ENCODE data around the gene TXK. TPM values are rescaled to one million over a fixed set of nuclear protein-coding genes. Genes with fewer than 3 reads are reported as not detected.

Gene TXK
- total RNA-seq, 1 donor from 2014 or later: 0.50 TPM

GRCh38 chr4:48137846-48138245 lies 3.8 kb upstream of the TXK start:
- H3K36me3 Mint-ChIP-seq (ENCODE audit: low read depth, unreplicated experiment): peaks cover 5% of the 10 kb centered on the region
- Histone ChIP-seq H3K9ac (ENCODE audit: low read length) (no peak overlapping the region), H3K36me3 (ENCODE audit: insufficient read depth, low read length) (no peaks in the 10 kb centered on the region), H3K27me3 (ENCODE audit: insufficient read depth, low read length) (no peaks in the 10 kb centered on the region), H3K79me2 (ENCODE audit: insufficient read depth, low read length) (no peaks in the 10 kb centered on the region), H3K4me3 (ENCODE audit: insufficient read depth, low read depth, low read length) (no peak overlapping the region), H3K4me2 (ENCODE audit: low read length) (no peak overlapping the region), H3K9me3 (ENCODE audit: insufficient read depth, low read depth, low read length) (no peaks in the 10 kb centered on the region), H2AFZ (ENCODE audit: low read depth, low read length) (no peak overlapping the region), H3K4me1 (ENCODE audit: insufficient read depth, low read length) (no peaks in the 10 kb centered on the region), H3K27ac (ENCODE audit: low read depth, low read length) (no peak overlapping the region), H4K20me1 (ENCODE audit: insufficient read depth, low read length) (no peaks in the 10 kb centered on the region)
- H3K27me3 Mint-ChIP-seq (ENCODE audit: low read depth, unreplicated experiment): no peaks in the 10 kb centered on the region
- no peaks in the 10 kb centered on the region for H3K9me3 Mint-ChIP-seq (ENCODE audit: unreplicated experiment)
- TF ChIP-seq CTCF (IDR thresholded peaks at IDR 0.05; ENCODE audit: insufficient read depth, low read depth, low read length) (no peak), EZH2 (IDR thresholded peaks at IDR 0.05; ENCODE audit: insufficient read depth, low read length) (no peak)
- H3K4me1 Mint-ChIP-seq (ENCODE audit: low read depth, unreplicated experiment): peaks cover 11% of the 10 kb centered on the region
- no peak overlapping the region for H3K4me3 Mint-ChIP-seq (ENCODE audit: unreplicated experiment)
- no peak for FAIRE-seq
- DNase-seq (ENCODE audit: low read depth): no peak
- H3K27ac Mint-ChIP-seq (ENCODE audit: unreplicated experiment): no peak overlapping the region

- no peaks in the 10 kb centered on the region for H4K20me1 ChIP-seq (ENCODE audit: insufficient read depth, low read length)
- TF ChIP-seq EZH2 (IDR thresholded peaks at IDR 0.05; ENCODE audit: insufficient read depth, low read length) (no peak), CTCF (IDR thresholded peaks at IDR 0.05; ENCODE audit: insufficient read depth, low read depth, low read length) (no peak)
- no peaks in the 10 kb centered on the region for H3K9me3 ChIP-seq (ENCODE audit: insufficient read depth, low read depth, low read length)
- H3K27me3 ChIP-seq (ENCODE audit: insufficient read depth, low read length): no peaks in the 10 kb centered on the region
- no peaks in the 10 kb centered on the region for H3K27me3 Mint-ChIP-seq (ENCODE audit: low read depth, unreplicated experiment)
- H3K9ac ChIP-seq (ENCODE audit: low read length): no peak overlapping the region
- FAIRE-seq (no peak), DNase-seq (ENCODE audit: low read depth) (peak; percentile 9)
- no peaks in the 10 kb centered on the region for H3K36me3 ChIP-seq (ENCODE audit: insufficient read depth, low read length)
- H3K4me3 ChIP-seq (ENCODE audit: insufficient read depth, low read depth, low read length): no peak overlapping the region
- peaks cover 5% of the 10 kb centered on the region for H3K36me3 Mint-ChIP-seq (ENCODE audit: low read depth, unreplicated experiment)
- no peak overlapping the region for H2AFZ ChIP-seq (ENCODE audit: low read depth, low read length)
- no peak overlapping the region for H3K27ac Mint-ChIP-seq (ENCODE audit: unreplicated experiment)
- no peak overlapping the region for H3K4me2 ChIP-seq (ENCODE audit: low read length)
- peaks cover 6% of the 10 kb centered on the region for H3K4me1 Mint-ChIP-seq (ENCODE audit: low read depth, unreplicated experiment)
- H3K79me2 ChIP-seq (ENCODE audit: insufficient read depth, low read length): no peaks in the 10 kb centered on the region
- no peak overlapping the region for H3K27ac ChIP-seq (ENCODE audit: low read depth, low read length)
- no peaks in the 10 kb centered on the region for H3K4me1 ChIP-seq (ENCODE audit: insufficient read depth, low read length)
- H3K9me3 Mint-ChIP-seq (ENCODE audit: unreplicated experiment): no peaks in the 10 kb centered on the region
- no peak overlapping the region for H3K4me3 Mint-ChIP-seq (ENCODE audit: unreplicated experiment)
Measured at GRCh38 chr4:48133669-48134068, 381 bp downstream of the TXK start.

DNA sequence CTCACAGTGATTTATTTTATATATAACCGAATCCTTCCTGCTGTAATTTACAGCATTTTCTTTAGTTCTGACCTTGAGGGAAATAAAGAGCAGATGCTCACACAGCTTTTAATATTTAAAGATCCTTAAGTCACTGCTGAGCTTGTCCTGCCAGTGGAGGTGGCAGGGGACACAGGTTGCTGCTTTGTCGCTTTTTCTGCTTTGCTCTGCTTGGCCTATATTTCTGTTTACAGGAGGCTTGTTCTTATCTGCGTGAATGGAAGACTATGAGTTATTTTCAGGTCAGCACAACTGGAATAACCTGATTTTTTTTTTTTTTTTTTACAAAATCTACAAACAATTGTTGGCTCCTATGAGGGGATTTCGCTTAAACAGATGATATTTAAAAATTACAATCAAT lies 2.3 kb downstream of the TXK start:
- Histone ChIP-seq H3K4me2 (ENCODE audit: low read length) (no peak overlapping the region), H3K27ac (ENCODE audit: low read depth, low read length) (no peak overlapping the region), H3K9me3 (ENCODE audit: insufficient read depth, low read depth, low read length) (no peaks in the 10 kb centered on the region), H3K4me3 (ENCODE audit: insufficient read depth, low read depth, low read length) (no peak overlapping the region), H3K79me2 (ENCODE audit: insufficient read depth, low read length) (no peaks in the 10 kb centered on the region), H3K27me3 (ENCODE audit: insufficient read depth, low read length) (no peaks in the 10 kb centered on the region), H4K20me1 (ENCODE audit: insufficient read depth, low read length) (no peaks in the 10 kb centered on the region), H2AFZ (ENCODE audit: low read depth, low read length) (no peak overlapping the region), H3K36me3 (ENCODE audit: insufficient read depth, low read length) (no peaks in the 10 kb centered on the region), H3K9ac (ENCODE audit: low read length) (no peak overlapping the region), H3K4me1 (ENCODE audit: insufficient read depth, low read length) (peaks cover 8% of the 10 kb centered on the region)
- H3K27ac Mint-ChIP-seq (ENCODE audit: unreplicated experiment): no peak overlapping the region
- DNase-seq (ENCODE audit: low read depth) (no peak), FAIRE-seq (no peak)
- H3K4me1 Mint-ChIP-seq (ENCODE audit: low read depth, unreplicated experiment): peaks cover 21% of the 10 kb centered on the region
- TF ChIP-seq CTCF (IDR thresholded peaks at IDR 0.05; ENCODE audit: insufficient read depth, low read depth, low read length): no peak
- H3K9me3 Mint-ChIP-seq (ENCODE audit: unreplicated experiment): no peaks in the 10 kb centered on the region
- no peaks in the 10 kb centered on the region for H3K36me3 Mint-ChIP-seq (ENCODE audit: low read depth, unreplicated experiment)
- no peak overlapping the region for H3K4me3 Mint-ChIP-seq (ENCODE audit: unreplicated experiment)
- H3K27me3 Mint-ChIP-seq (ENCODE audit: low read depth, unreplicated experiment): no peaks in the 10 kb centered on the region

Measured in astrocyte (in vitro differentiated cells and primary cell).